Right ventricle myocardium superior (tissue), 1 donor: Measurements from ENCODE around the gene THAP12. TPM values are rescaled to one million over a fixed set of nuclear protein-coding genes. Genes with fewer than 3 reads are reported as not detected.
"Not testable (repeated sequence)": the region's sequence is repeated elsewhere in the genome, so short reads cannot be mapped to it uniquely, and the experiment has no call there.

Source experiments
- ATAC-seq: fragments of 200-7000 bp; cut with Tn5 transposase; one replicate; pipeline ENCODE4 v1.9.1; 2020; ENCODE audit warnings: mild to moderate bottlenecking; ENCODE audit not compliant: poor library complexity
- DNase-seq: peaks from one replicate; pipeline ENCODE4 v3.0.0-alpha.2; 2020
- intact Hi-C: fragments of 100-400 bp; cut with DNase I; formaldehyde crosslinking; loops from one replicate; pipeline ENCODE4 v1.11.2; 2022
- total RNA-seq: library from RNA; stranded (reverse); fragmentation: NEBNext Ultra II Directional; extraction: Animal tissue kit (Norgen Biotek cat#: 25700); gene quantifications from one replicate; pipeline ENCODE4 v1.2.1, GENCODE V29; 2021
- donor health status: DM: no; HTN: yes; CAD: no; lungs with severe emphysema.

The THAP12 gene
- total RNA-seq, 1 donor from 2014 or later = 18.3 TPM

- intact Hi-C loops = no loop called here
- no peak for DNase-seq
- ATAC-seq = no peak
Measured at GRCh38 chr11:76334826-76335389, 46.0 kb downstream of the THAP12 start.

GRCh38 chr11:76330651-76331050, 50.3 kb downstream of the THAP12 start:
- intact Hi-C loops = no loop called here
- ATAC-seq = no peak
- no peak for DNase-seq

GRCh38 chr11:76329983-76330382, 50.9 kb downstream of the THAP12 start:
- ATAC-seq (peak; percentile 45), DNase-seq (no peak)
- intact Hi-C loops = no loop called here

GRCh38 chr11:76329084-76329648, 51.8 kb downstream of the THAP12 start:
- DNase-seq = no peak
- intact Hi-C loops = no loop called here
- no peak for ATAC-seq

- ATAC-seq = peak; percentile 89
- DNase-seq = peak; percentile 64
Measured at GRCh38 chr11:76327756-76328388, 53.1 kb downstream of the THAP12 start.

GRCh38 chr11:76327202-76327601, 53.7 kb downstream of the THAP12 start:
- intact Hi-C loops = no loop called here
- ATAC-seq (no peak), DNase-seq (no peak)

More at GRCh38 chr11:76327756-76328388, 53.1 kb downstream of the THAP12 start:
- intact Hi-C loops = no loop called here

GRCh38 chr11:76325185-76325584, 55.7 kb downstream of the THAP12 start:
- ATAC-seq (no peak), DNase-seq (no peak)
- intact Hi-C loops = no loop called here

- ATAC-seq = no peak
- DNase-seq = no peak
- intact Hi-C loops = no loop called here
Measured at GRCh38 chr11:76323804-76324203, 57.1 kb downstream of the THAP12 start.

- ATAC-seq, intact Hi-C loops, DNase-seq: not testable (repeated sequence)
Measured at GRCh38 chr11:76323375-76323774, 57.6 kb downstream of the THAP12 start.

GRCh38 chr11:76322942-76323341, 58.0 kb downstream of the THAP12 start:
- no peak for DNase-seq
- no peak for ATAC-seq
- intact Hi-C loops = no loop called here

- no peak for ATAC-seq
- DNase-seq = no peak
- intact Hi-C loops = no loop called here
Measured at GRCh38 chr11:76322540-76322939, 58.4 kb downstream of the THAP12 start.

- DNase-seq (no peak), ATAC-seq (no peak)
- intact Hi-C loops = no loop called here
Measured at GRCh38 chr11:76321820-76322524, 59.0 kb downstream of the THAP12 start.

GRCh38 chr11:76321340-76321739, 59.6 kb downstream of the THAP12 start:
- intact Hi-C loops = no loop called here
- DNase-seq = no peak
- ATAC-seq = no peak

GRCh38 chr11:76320929-76321328, 60.0 kb downstream of the THAP12 start:
- intact Hi-C loops = no loop called here
- ATAC-seq (no peak), DNase-seq (no peak)

GRCh38 chr11:76319798-76320197, 61.1 kb downstream of the THAP12 start:
- intact Hi-C loops = loop anchor here (2.0 to 5.0 kb wide), 2 partner anchors 113 to 412 kb away; partner anchors contain the start of gene WNT11
- not testable (repeated sequence) for DNase-seq, ATAC-seq

- peak; percentile 88 for DNase-seq
- peak; percentile 96 for ATAC-seq
- intact Hi-C loops = loop anchor here (2.0 to 5.0 kb wide), 2 partner anchors 112 to 412 kb away; partner anchors contain the start of gene WNT11
Measured at GRCh38 chr11:76318744-76319384, 62.1 kb downstream of the THAP12 start.

GRCh38 chr11:76317296-76317695, 63.6 kb downstream of the THAP12 start:
- DNase-seq (no peak), ATAC-seq (no peak)
- intact Hi-C loops = loop anchor here (5.0 kb wide), 1 partner anchor 410 kb away; no protein-coding TSS in a partner anchor

GRCh38 chr11:76316726-76317125, 64.2 kb downstream of the THAP12 start:
- DNase-seq (no peak), ATAC-seq (no peak)
- intact Hi-C loops = loop anchor here (5.0 kb wide), 1 partner anchor 409 kb away; no protein-coding TSS in a partner anchor
